Hepatocyte (in vitro differentiated cells): ENCODE data around the gene AFAP1L2. TPM values are rescaled to one million over a fixed set of nuclear protein-coding genes. Genes with fewer than 3 reads are reported as not detected.

Source experiments
- DNase-seq: peaks from one replicate; pipeline ENCODE4 v3.0.0-alpha.2; 2016; ENCODE audit warnings: low spot score
- H2AFZ ChIP-seq: fragments of 200-600 bp; sonication (generic); 2 replicates; pipeline ENCODE4 v1.6.0; 2016; ENCODE audit warnings: antibody characterized with exemption, mild to moderate bottlenecking
- H3K27ac ChIP-seq: fragments of 200-600 bp; sonication (generic); 2 replicates; pipeline ENCODE4 v1.5.1; 2016; ENCODE audit warnings: mild to moderate bottlenecking
- H3K27me3 ChIP-seq: fragments of 200-600 bp; sonication (generic); 2 replicates; pipeline ENCODE4 v1.6.1; 2016
- H3K36me3 ChIP-seq: fragments of 200-600 bp; sonication (generic); replicated peaks from 2 replicates; pipeline ENCODE4 v1.5.1; 2016; ENCODE audit warnings: low read depth; ENCODE audit not compliant: insufficient read depth
- H3K4me1 ChIP-seq: fragments of 200-600 bp; sonication (generic); 2 replicates; pipeline ENCODE4 v1.5.1; 2016; ENCODE audit warnings: mild to moderate bottlenecking, moderate library complexity; ENCODE audit not compliant: insufficient read depth
- H3K4me2 ChIP-seq: fragments of 200-600 bp; sonication (generic); 2 replicates; pipeline ENCODE4 v1.6.0; 2016
- H3K4me3 ChIP-seq: fragments of 200-600 bp; sonication (generic); 2 replicates; pipeline ENCODE4 v1.5.1; 2016; ENCODE audit warnings: mild to moderate bottlenecking
- H3K79me2 ChIP-seq: fragments of 200-600 bp; sonication (generic); 2 replicates; pipeline ENCODE4 v1.6.0; 2017; ENCODE audit warnings: mild to moderate bottlenecking
- H3K9me2 ChIP-seq: fragments of 200-600 bp; sonication (generic); replicated peaks from 2 replicates; pipeline ENCODE4 v1.6.0; 2017; ENCODE audit warnings: mild to moderate bottlenecking; ENCODE audit not compliant: insufficient read depth
- H3K9me3 ChIP-seq: fragments of 200-600 bp; sonication (generic); 2 replicates; pipeline ENCODE4 v1.5.1; 2016; ENCODE audit warnings: low read depth, mild to moderate bottlenecking
- H4K20me1 ChIP-seq: fragments of 200-600 bp; sonication (generic); 2 replicates; pipeline ENCODE4 v1.6.0; 2016; ENCODE audit warnings: mild to moderate bottlenecking; ENCODE audit not compliant: insufficient read depth, poor library complexity, severe bottlenecking
- CTCF ChIP-seq: fragments of 200-600 bp; sonication (generic); IDR thresholded peaks from 2 replicates; pipeline ENCODE4 v1.5.1; 2016; ENCODE audit warnings: antibody characterized with exemption, mild to moderate bottlenecking; ENCODE audit not compliant: poor library complexity
- EZH2 ChIP-seq: fragments of 200-600 bp; sonication (generic); IDR thresholded peaks from 2 replicates; pipeline ENCODE4 v1.6.1; 2016; ENCODE audit warnings: antibody characterized with exemption, mild to moderate bottlenecking, borderline replicate concordance
- EZH2phosphoT487 ChIP-seq: fragments of 200-600 bp; sonication (generic); IDR thresholded peaks from one replicate; pipeline ENCODE4 v1.6.1; 2018; ENCODE audit warnings: antibody characterized with exemption, mild to moderate bottlenecking, low read depth, moderate library complexity; ENCODE audit not compliant: unreplicated experiment, severe bottlenecking
- WGBS: methylation state at CpG from one replicate; pipeline ENCODE4 v1.1.6; 2016; ENCODE audit warnings: low lambda C conversion rate; ENCODE audit errors: missing lambda C conversion rate; 5-methylcytosine and 5-hydroxymethylcytosine counted together
- polyA plus RNA-seq: library from polyadenylated mRNA; unstranded; fragments of >200 nt; fragmentation: Nextera tagmentation; extraction: Ambion mirVana; gene quantifications from 2 replicates; pipeline ENCODE4 v1.2.1, GENCODE V29; 2016
- total RNA-seq: library from RNA; depleted of rRNA; stranded (reverse); fragments of >200 nt; gene quantifications from 2 replicates; pipeline ENCODE4 v1.2.3, GENCODE V29; 2014

Gene AFAP1L2
- total and polyA plus RNA-seq, 2 experiments from 2014 or later = 6.1 to 9.6 TPM

- Histone ChIP-seq H3K27ac (peak overlapping the region; percentile 46), H3K9me2 (no peaks in the 10 kb centered on the region), H3K36me3 (no peaks in the 10 kb centered on the region), H3K4me2 (peak overlapping the region; percentile 24), H4K20me1 (no peaks in the 10 kb centered on the region), H3K4me3 (no peak overlapping the region), H3K79me2 (no peaks in the 10 kb centered on the region), H3K4me1 (peaks cover 16% of the 10 kb centered on the region), H2AFZ (no peak overlapping the region), H3K27me3 (no peaks in the 10 kb centered on the region), H3K9me3 (no peaks in the 10 kb centered on the region)
- WGBS = 14% methylated on average over 6 of the region's 6 CpGs
- peak; percentile 52 for DNase-seq
- TF ChIP-seq EZH2phosphoT487 = no peak
- TF ChIP-seq CTCF = no peak
- no peak for TF ChIP-seq EZH2
Observed at GRCh38 chr10:114367351-114368056, 36.8 kb downstream of the AFAP1L2 start.

GRCh38 chr10:114364726-114365125 lies 39.6 kb downstream of the AFAP1L2 start:
- Histone ChIP-seq H3K4me2 (no peak overlapping the region), H3K36me3 (no peaks in the 10 kb centered on the region), H3K4me3 (no peak overlapping the region), H4K20me1 (no peaks in the 10 kb centered on the region), H3K27me3 (no peaks in the 10 kb centered on the region), H3K9me2 (no peaks in the 10 kb centered on the region), H3K4me1 (peaks cover 16% of the 10 kb centered on the region), H3K27ac (no peak overlapping the region), H3K79me2 (no peaks in the 10 kb centered on the region), H3K9me3 (no peaks in the 10 kb centered on the region), H2AFZ (no peak overlapping the region)
- TF ChIP-seq EZH2phosphoT487 = no peak
- TF ChIP-seq EZH2 = no peak
- TF ChIP-seq CTCF = no peak
- WGBS = 98% methylated on average over 4 of the region's 4 CpGs
- DNase-seq = no peak

GRCh38 chr10:114363745-114364454 lies 40.4 kb downstream of the AFAP1L2 start:
- no peaks in the 10 kb centered on the region for H4K20me1 ChIP-seq
- no peaks in the 10 kb centered on the region for H3K27me3 ChIP-seq
- no peaks in the 10 kb centered on the region for H3K9me3 ChIP-seq
- no peak overlapping the region for H3K4me3 ChIP-seq
- no peaks in the 10 kb centered on the region for H3K9me2 ChIP-seq
- H3K36me3 ChIP-seq = no peaks in the 10 kb centered on the region
- H3K4me2 ChIP-seq = no peak overlapping the region
- WGBS = 96% methylated on average over 4 of the region's 4 CpGs
- no peak overlapping the region for H2AFZ ChIP-seq
- H3K79me2 ChIP-seq = no peaks in the 10 kb centered on the region
- H3K27ac ChIP-seq = no peak overlapping the region
- peaks cover 16% of the 10 kb centered on the region for H3K4me1 ChIP-seq
- TF ChIP-seq CTCF (no peak), EZH2phosphoT487 (no peak), EZH2 (no peak)
- DNase-seq = no peak
